ENCODE measurements around the gene SOCS1. TPM values are rescaled to one million over a fixed set of nuclear protein-coding genes. Genes with fewer than 3 reads are reported as not detected.

The SOCS1 gene
- total and polyA plus RNA-seq, 9 of the 15 experiments (the other 6 are each of a cell fraction or from before 2014, with no cell fraction given): 0.04 to 7.5 (median 2.3) TPM

- TF ChIP-seq ATF3 (IDR thresholded peaks at IDR 0.05) (peak; percentile 74), ATF3 (CRISPR knock-in tag; conservative IDR thresholded peaks at IDR 0.05) (no peak), TBP (optimal IDR thresholded peaks at IDR 0.05; ENCODE audit: low read depth, low read length) (no peak), CGGBP1 (CRISPR knock-in tag; IDR thresholded peaks at IDR 0.05) (no peak), TFAP4 (CRISPR knock-in tag; IDR thresholded peaks at IDR 0.05; ENCODE audit: borderline replicate concordance) (peak; percentile 57; the same call in 1 of the 2 replicates), ARID1B (IDR thresholded peaks at IDR 0.05) (peak; percentile 61), SUPT5H (IDR thresholded peaks at IDR 0.05) (peak; percentile 41; the same call in 1 of the 2 replicates), MGA (IDR thresholded peaks at IDR 0.05) (peak; percentile 14; the same call in 1 of the 2 replicates), ZNF584 (CRISPR knock-in tag; IDR thresholded peaks at IDR 0.05; ENCODE audit: low read depth) (no peak), CREB3 (tag; conservative IDR thresholded peaks at IDR 0.05; ENCODE audit: low read depth) (no peak), DPF2 (IDR thresholded peaks at IDR 0.05) (peak; percentile 66), ZNF354B (CRISPR knock-in tag; IDR thresholded peaks at IDR 0.05) (no peak)
Observed at GRCh38 chr16:11251525-11252481, 4.2 kb downstream of the SOCS1 start (continued).

All from K562 (cell line).